Kidney epithelial cell (primary cell): ENCODE results near the gene COL9A3. TPM values are rescaled to one million over a fixed set of nuclear protein-coding genes. Genes with fewer than 3 reads are reported as not detected.

Experiments
- DNase-seq: peaks from one replicate; pipeline ENCODE4 v3.0.0-alpha.2; 2010; ENCODE audit warnings: low read depth
- H3K27me3 ChIP-seq: 2 replicates; pipeline ENCODE4 v1.6.0; 2011; ENCODE audit warnings: low read length; ENCODE audit not compliant: control insufficient read depth, insufficient read depth
- H3K36me3 ChIP-seq: 2 replicates; pipeline ENCODE4 v1.5.1; 2011; ENCODE audit warnings: low read length; ENCODE audit not compliant: control insufficient read depth, insufficient read depth
- H3K4me3 ChIP-seq: 2 replicates; pipeline ENCODE4 v1.5.1; 2011; ENCODE audit warnings: low read depth, mild to moderate bottlenecking, control low read depth, low read length
- CTCF ChIP-seq: IDR thresholded peaks from 2 replicates; pipeline ENCODE4 v1.5.1; 2011; ENCODE audit warnings: mild to moderate bottlenecking, moderate library complexity, low read length, control low read depth, inconsistent platforms; ENCODE audit not compliant: insufficient read depth, poor library complexity, severe bottlenecking
- total RNA-seq: library from RNA; depleted of rRNA; stranded (reverse); fragments of >200 nt; gene quantifications from 2 replicates; pipeline ENCODE4 v1.2.3, GENCODE V29; 2015

The COL9A3 gene
- total RNA-seq, 1 donor from 2014 or later = 10.4 TPM

GRCh38 chr20:62888910-62889309 lies 72.1 kb downstream of the COL9A3 start:
- Histone ChIP-seq H3K27me3 (no peaks in the 10 kb centered on the region), H3K4me3 (no peak overlapping the region), H3K36me3 (peaks cover 6% of the 10 kb centered on the region)
- no peak for TF ChIP-seq CTCF
- DNase-seq = no peak

- no peak for DNase-seq
- Histone ChIP-seq H3K27me3 (no peaks in the 10 kb centered on the region), H3K4me3 (no peak overlapping the region), H3K36me3 (peaks cover 6% of the 10 kb centered on the region)
- TF ChIP-seq CTCF = no peak
Measured at GRCh38 chr20:62889411-62889810, 72.6 kb downstream of the COL9A3 start.

- no peak for TF ChIP-seq CTCF
- Histone ChIP-seq H3K27me3 (no peaks in the 10 kb centered on the region), H3K36me3 (peaks cover 6% of the 10 kb centered on the region), H3K4me3 (no peak overlapping the region)
- DNase-seq = no peak
Measured at GRCh38 chr20:62889871-62890270, 73.0 kb downstream of the COL9A3 start.

GRCh38 chr20:62890444-62890843 lies 73.6 kb downstream of the COL9A3 start:
- H3K36me3 ChIP-seq = peaks cover 6% of the 10 kb centered on the region
- no peak for TF ChIP-seq CTCF
- H3K27me3 ChIP-seq = no peaks in the 10 kb centered on the region
- DNase-seq = no peak
- H3K4me3 ChIP-seq = no peak overlapping the region

Other genes with a start within 250 kb of the COL9A3 start
- gene SLCO4A1, start 174.5 kb upstream of the COL9A3 start, total RNA-seq = 38.6 and 49.7 TPM in 2 replicates
- 0.08 and 0.14 TPM in 2 replicates for gene NTSR1, start 108.2 kb upstream of the COL9A3 start, total RNA-seq
- gene MRGBP, start 20.6 kb upstream of the COL9A3 start, total RNA-seq = 15.1 and 19.8 TPM in 2 replicates
- 54.4 and 61.3 TPM in 2 replicates for gene OGFR, start 12.2 kb upstream of the COL9A3 start, total RNA-seq
- 4.3 and 5.4 TPM in 2 replicates for gene TCFL5, start 44.8 kb downstream of the COL9A3 start, total RNA-seq
- gene DIDO1, start 109.5 kb downstream of the COL9A3 start, total RNA-seq = 37.9 and 40.2 TPM in 2 replicates
- gene GID8, start 121.1 kb downstream of the COL9A3 start, total RNA-seq = 32.9 and 36.3 TPM in 2 replicates
- gene SLC17A9, start 135.7 kb downstream of the COL9A3 start, total RNA-seq = 12.0 and 13.8 TPM in 2 replicates
- not detected in 2 replicates for gene BHLHE23, start 189.9 kb downstream of the COL9A3 start, total RNA-seq